Naive thymus-derived CD4-positive, alpha-beta T cell (primary cell): ENCODE results near the gene EIF4E1B. TPM values are rescaled to one million over a fixed set of nuclear protein-coding genes. Genes with fewer than 3 reads are reported as not detected.

Experiments
- ATAC-seq: fragments of 150-1000 bp; cut with Tn5 transposase; 2 replicates; pipeline ENCODE4 v1.10.0; 2021; ENCODE audit warnings: mild to moderate bottlenecking, moderate library complexity
- CTCF ChIA-PET: fragments of 350-600 bp; sonication (Branson Sonifier 250); formaldehyde crosslinking; loops from one replicate; lab custom pipeline; 2021; ENCODE audit warnings: antibody characterized with exemption; lab: Charles Lee
- POLR2A ChIA-PET: fragments of 350-600 bp; sonication (Branson Sonifier 250); formaldehyde crosslinking; loops from one replicate; lab custom pipeline; 2021; ENCODE audit warnings: antibody characterized with exemption, inconsistent platforms; lab: Charles Lee
- DNase-seq, 9 donors: peaks; one replicate each; pipeline versions ENCODE4 v3.0.0 to v3.0.0-alpha.2; 2020 to 2022; ENCODE audit warnings: mixed read lengths in 1 of 9
- H3K27ac ChIP-seq: one replicate; pipeline ENCODE4 v1.7.0; 2013; ENCODE audit warnings: mild to moderate bottlenecking, low read depth, low read length, moderate library complexity
- H3K27me3 ChIP-seq, 2 donors: one replicate each; pipeline ENCODE4 v1.7.0; 2013; ENCODE audit warnings: low read length in 2 of 2, mild to moderate bottlenecking in 2 of 2, moderate library complexity in 2 of 2; ENCODE audit not compliant: control insufficient read depth in 2 of 2, insufficient read depth in 2 of 2
- H3K36me3 ChIP-seq, 3 experiments: 1 replicate in 2 of 3; 2 replicates in 1 of 3; pipeline ENCODE4 v1.7.0; 2013; ENCODE audit warnings: low read length in 3 of 3, mild to moderate bottlenecking in 3 of 3, moderate library complexity in 1 of 3; ENCODE audit not compliant: insufficient read depth in 3 of 3, control insufficient read depth in 2 of 3
- H3K4me1 ChIP-seq, 2 donors: one replicate each; pipeline ENCODE4 v1.7.0; 2013; ENCODE audit warnings: low read length in 2 of 2, mild to moderate bottlenecking in 2 of 2, moderate library complexity in 1 of 2; ENCODE audit not compliant: control insufficient read depth in 2 of 2, insufficient read depth in 2 of 2
- H3K4me3 ChIP-seq: 2 replicates; pipeline ENCODE4 v1.7.0; 2013; ENCODE audit warnings: mild to moderate bottlenecking, low read length
- H3K9me3 ChIP-seq, 3 experiments: 1 replicate in 2 of 3; 2 replicates in 1 of 3; pipeline ENCODE4 v1.7.0; 2013; ENCODE audit warnings: low read length in 3 of 3; ENCODE audit not compliant: control insufficient read depth in 2 of 3
- H3K27ac Mint-ChIP-seq, 9 donors: one replicate each; pipeline ENCODE4 v1.8.0; 2020 to 2022; ENCODE audit warnings: mixed read lengths in 9 of 9, mild to moderate bottlenecking in 8 of 9, moderate library complexity in 5 of 9, inconsistent platforms in 2 of 9
- H3K27me3 Mint-ChIP-seq, 5 donors: one replicate each; pipeline ENCODE4 v1.8.0; 2021 to 2022; ENCODE audit warnings: mixed read lengths in 5 of 5, mild to moderate bottlenecking in 1 of 5
- H3K36me3 Mint-ChIP-seq, 5 donors: one replicate each; pipeline ENCODE4 v1.8.0; 2020 to 2022; ENCODE audit warnings: mixed read lengths in 5 of 5, mild to moderate bottlenecking in 3 of 5, inconsistent platforms in 1 of 5
- H3K4me1 Mint-ChIP-seq, 7 donors: one replicate each; pipeline ENCODE4 v1.8.0; 2020 to 2022; ENCODE audit warnings: mixed read lengths in 7 of 7, mild to moderate bottlenecking in 3 of 7, inconsistent platforms in 1 of 7
- H3K4me3 Mint-ChIP-seq, 10 donors: one replicate each; pipeline ENCODE4 v1.8.0; 2020 to 2022; ENCODE audit warnings: mild to moderate bottlenecking in 10 of 10, mixed read lengths in 10 of 10, moderate library complexity in 6 of 10, inconsistent platforms in 2 of 10
- H3K9me3 Mint-ChIP-seq, 11 donors: one replicate each; pipeline ENCODE4 v1.8.0; 2020 to 2022; ENCODE audit warnings: mixed read lengths in 11 of 11, mild to moderate bottlenecking in 4 of 11, inconsistent platforms in 1 of 11, moderate library complexity in 1 of 11
- intact Hi-C, 2 donors: fragments of 100-400 bp; cut with micrococcal nuclease; formaldehyde crosslinking; loops; one replicate each; pipeline ENCODE4 v1.15.1; 2023
- polyA plus RNA-seq, 2 donors: library from polyadenylated mRNA; unstranded; fragments of 300-500 nt; fragmentation: Illumina TruSeq; gene quantifications; one replicate each; pipeline ENCODE4 v1.2.3, GENCODE V29; 2021
- total RNA-seq, 6 experiments: library from RNA in 5 of 6; stranded (reverse) in 5 of 6; gene quantifications; 1 replicate in 5 of 6; 2 replicates in 1 of 6; pipeline ENCODE4 v1.2.3 and lab custom pipeline; 2021 to 2026

EIF4E1B gene
- total and polyA plus RNA-seq, 7 experiments from 2014 or later = not detected

DNA sequence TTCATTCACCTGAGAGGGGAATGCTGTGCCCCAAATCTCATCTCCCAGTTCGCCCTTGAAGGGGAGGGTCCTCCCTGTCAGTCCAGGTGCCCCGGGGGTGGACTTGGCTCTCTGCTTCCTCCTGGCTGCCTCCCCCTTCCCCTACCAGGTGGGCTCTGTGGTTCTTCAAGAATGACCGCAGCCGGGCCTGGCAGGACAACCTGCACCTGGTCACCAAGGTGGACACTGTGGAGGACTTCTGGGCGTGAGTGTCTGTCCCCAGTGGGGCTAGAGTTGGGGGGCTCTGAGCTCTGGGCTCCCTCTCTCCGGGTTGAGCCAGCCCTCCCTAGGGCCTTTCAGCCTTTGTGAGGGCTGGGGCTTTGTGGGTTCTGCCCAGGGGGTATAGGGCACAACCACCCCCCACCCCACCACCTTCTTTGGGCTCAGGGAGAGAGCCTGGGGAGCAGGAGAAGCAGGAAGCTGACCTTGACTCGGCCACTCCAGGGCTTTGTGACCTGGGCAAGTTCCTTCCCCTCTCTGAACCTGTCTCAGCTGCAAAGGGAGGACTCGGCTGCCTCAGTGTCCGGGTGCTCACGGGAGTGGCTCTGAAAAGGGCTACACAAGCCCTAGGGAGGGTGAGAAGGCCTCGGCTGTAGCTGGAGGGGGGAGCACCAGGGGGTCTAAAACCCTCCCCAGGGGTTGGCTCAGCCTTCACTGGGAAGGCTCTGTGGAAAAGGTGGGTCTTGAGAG is 13.2 kb downstream of the EIF4E1B start:
- DNase-seq (no peak), ATAC-seq (no peak)
- H3K4me3 Mint-ChIP-seq = peak overlapping the region in 1 of 10 donors; percentile 53
- H3K27ac ChIP-seq = no peak overlapping the region
- H3K27me3 ChIP-seq = no peaks in the 10 kb centered on the region
- ChIA-PET POLR2A (no interaction called here), CTCF (interaction anchor here (0.6 to 0.9 kb wide), 2 partner anchors 17 kb away, joined by 3 to 4 read pairs; no protein-coding TSS in a partner anchor)
- intact Hi-C loops = loop anchor here (10.0 kb wide), 3 partner anchors 671 to 1119 kb away; partner anchors contain the start of genes MXD3 (in 1 of the 2) and TMED9 (in 1 of the 2)
- peaks cover 0 to 3% (median 0%) of the 10 kb centered on the region in 5 donors for H3K27me3 Mint-ChIP-seq
- H3K4me1 Mint-ChIP-seq = peaks cover 11 to 19% (median 16%) of the 10 kb centered on the region in 7 donors
- no peak overlapping the region for H3K4me3 ChIP-seq
- H3K27ac Mint-ChIP-seq = peak overlapping the region in 1 of 9 donors; percentile 62
- H3K36me3 ChIP-seq = no peaks in the 10 kb centered on the region
- H3K36me3 Mint-ChIP-seq = peaks cover 0 to under 1% (median 0%) of the 10 kb centered on the region in 5 donors
- no peaks in the 10 kb centered on the region for H3K9me3 ChIP-seq
- peaks cover 12 to 14% of the 10 kb centered on the region in 2 donors for H3K4me1 ChIP-seq
- no peaks in the 10 kb centered on the region for H3K9me3 Mint-ChIP-seq

- peaks cover 16 to 26% (median 23%) of the 10 kb centered on the region in 7 donors for H3K4me1 Mint-ChIP-seq
- intact Hi-C loops = loop anchor here (10.0 kb wide), 3 partner anchors 671 to 1119 kb away; partner anchors contain the start of genes MXD3 (in 1 of the 2) and TMED9 (in 1 of the 2)
- ChIA-PET CTCF (interaction anchor here (0.9 kb wide), 1 partner anchor 17 kb away, joined by 4 read pairs; no protein-coding TSS in a partner anchor), POLR2A (no interaction called here)
- peaks cover 0 to 5% (median 0%) of the 10 kb centered on the region in 5 donors for H3K36me3 Mint-ChIP-seq
- H3K4me3 ChIP-seq = no peak overlapping the region
- no peak overlapping the region for H3K27ac ChIP-seq
- H3K9me3 ChIP-seq = no peaks in the 10 kb centered on the region
- H3K36me3 ChIP-seq = no peaks in the 10 kb centered on the region
- H3K27ac Mint-ChIP-seq = peak overlapping the region in 1 of 9 donors; percentile 42
- no peaks in the 10 kb centered on the region for H3K9me3 Mint-ChIP-seq
- no peak for ATAC-seq
- no peaks in the 10 kb centered on the region for H3K27me3 Mint-ChIP-seq
- DNase-seq = no peak
- H3K4me3 Mint-ChIP-seq = peak overlapping the region in 1 of 10 donors; percentile 43
- no peaks in the 10 kb centered on the region for H3K27me3 ChIP-seq
- H3K4me1 ChIP-seq = peaks cover 17 to 21% of the 10 kb centered on the region in 2 donors
These were observed 13.8 kb downstream of the EIF4E1B start for GRCh38 chr5:176644294-176644693.

GRCh38 chr5:176644878-176645670 is 14.6 kb downstream of the EIF4E1B start:
- H3K9me3 ChIP-seq = no peaks in the 10 kb centered on the region
- no peaks in the 10 kb centered on the region for H3K36me3 ChIP-seq
- H3K27me3 ChIP-seq = no peaks in the 10 kb centered on the region
- H3K36me3 Mint-ChIP-seq = peaks cover 0 to 5% (median 0%) of the 10 kb centered on the region in 5 donors
- H3K27ac Mint-ChIP-seq = peak overlapping the region in 6 of 9 donors; percentile 6 to 70 (median 40)
- peaks cover 20 to 34% (median 29%) of the 10 kb centered on the region in 7 donors for H3K4me1 Mint-ChIP-seq
- CTCF ChIA-PET = interaction anchor here (0.9 to 1.3 kb wide), 2 partner anchors 16 kb away, joined by 3 to 4 read pairs; no protein-coding TSS in a partner anchor
- POLR2A ChIA-PET = interaction anchor here (0.6 kb wide), 1 partner anchor 102 kb away, joined by 3 read pairs; no protein-coding TSS in a partner anchor
- H3K27me3 Mint-ChIP-seq = no peaks in the 10 kb centered on the region
- no peak for ATAC-seq
- H3K4me3 Mint-ChIP-seq = peak overlapping the region in 5 of 10 donors; percentile 21 to 90 (median 34)
- no peak overlapping the region for H3K27ac ChIP-seq
- H3K4me1 ChIP-seq = peaks cover 21 to 23% of the 10 kb centered on the region in 2 donors
- no peak for DNase-seq
- H3K9me3 Mint-ChIP-seq = no peaks in the 10 kb centered on the region
- no peak overlapping the region for H3K4me3 ChIP-seq
- intact Hi-C loops = loop anchor here (10.0 kb wide), 3 partner anchors 670 to 1120 kb away; partner anchors contain the start of genes MXD3 (in 1 of the 2) and TMED9 (in 1 of the 2)

GRCh38 chr5:176646049-176646706 is 15.7 kb downstream of the EIF4E1B start:
- no peak for ATAC-seq
- peak overlapping the region; percentile 79 to 93 (median 89) for H3K4me3 Mint-ChIP-seq
- peaks cover 29 to 45% (median 39%) of the 10 kb centered on the region in 7 donors for H3K4me1 Mint-ChIP-seq
- Histone ChIP-seq H3K27ac (peak overlapping the region; percentile 68), H3K9me3 (no peaks in the 10 kb centered on the region), H3K4me1 (peaks cover 21 to 28% of the 10 kb centered on the region in 2 donors), H3K36me3 (no peaks in the 10 kb centered on the region), H3K4me3 (peak overlapping the region; percentile 50), H3K27me3 (no peaks in the 10 kb centered on the region)
- ChIA-PET CTCF (interaction anchor here (0.6 to 2.0 kb wide), 4 partner anchors 14 to 50 kb away, joined by 3 to 16 read pairs (median 3); no protein-coding TSS in a partner anchor), POLR2A (interaction anchor here (0.6 to 5.3 kb wide), 4 partner anchors 13 to 198 kb away, joined by 3 to 36 read pairs (median 4); partner anchors contain the start of gene FAF2)
- peaks cover 0 to 5% (median 0%) of the 10 kb centered on the region in 5 donors for H3K36me3 Mint-ChIP-seq
- no peak for DNase-seq
- H3K27ac Mint-ChIP-seq = peak overlapping the region; percentile 79 to 95 (median 90)
- no peaks in the 10 kb centered on the region for H3K27me3 Mint-ChIP-seq
- intact Hi-C loops = loop anchor here (2.0 to 10.0 kb wide), 7 partner anchors 35 to 1121 kb away; partner anchors contain the start of genes GPRIN1 (in 2 of the 2), CLTB (in 1 of the 2), MXD3 (in 1 of the 2) and TMED9 (in 1 of the 2)
- no peaks in the 10 kb centered on the region for H3K9me3 Mint-ChIP-seq

DNA sequence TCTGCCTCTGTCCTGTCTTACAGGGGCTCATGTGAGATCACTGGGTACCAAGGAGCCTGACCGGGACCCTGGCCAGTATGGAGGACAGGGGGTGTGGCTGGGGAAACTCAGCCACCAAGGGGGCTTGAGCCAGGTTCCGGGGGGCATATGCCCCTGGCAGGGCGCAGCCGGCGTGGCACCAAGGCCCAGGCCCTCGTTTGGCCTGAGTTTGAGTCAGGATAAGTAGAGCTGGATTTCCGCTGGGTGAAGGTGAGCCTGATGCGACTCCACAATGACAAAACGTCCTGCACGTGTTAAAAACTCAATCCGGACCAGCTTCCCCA is 16.2 kb downstream of the EIF4E1B start:
- Mint-ChIP-seq H3K9me3 (no peaks in the 10 kb centered on the region), H3K27me3 (no peaks in the 10 kb centered on the region), H3K4me3 (peak overlapping the region; percentile 79 to 93 (median 89)), H3K4me1 (peaks cover 29 to 49% (median 43%) of the 10 kb centered on the region in 7 donors), H3K36me3 (peaks cover 0 to 5% (median 0%) of the 10 kb centered on the region in 5 donors), H3K27ac (peak overlapping the region; percentile 79 to 95 (median 90))
- CTCF ChIA-PET = interaction anchor here (0.6 to 2.0 kb wide), 3 partner anchors 14 to 50 kb away, joined by 3 to 16 read pairs (median 3); no protein-coding TSS in a partner anchor
- no peak for DNase-seq
- Histone ChIP-seq H3K4me1 (peaks cover 21 to 28% of the 10 kb centered on the region in 2 donors), H3K9me3 (no peaks in the 10 kb centered on the region), H3K27ac (peak overlapping the region; percentile 68), H3K36me3 (no peaks in the 10 kb centered on the region), H3K4me3 (peak overlapping the region; percentile 50), H3K27me3 (no peaks in the 10 kb centered on the region)
- POLR2A ChIA-PET = interaction anchor here (0.6 to 5.3 kb wide), 7 partner anchors 13 to 858 kb away, joined by 3 to 36 read pairs (median 4); partner anchors contain the start of gene FAF2
- intact Hi-C loops = loop anchor here (1.0 to 10.0 kb wide), 18 partner anchors 12 to 1122 kb away; partner anchors contain the start of genes CLTB (in 2 of the 2), GPRIN1 (in 2 of the 2), RNF44 (in 2 of the 2) and EIF4E1B (in 1 of the 2)
- ATAC-seq = no peak
